ENCODE results near the gene PAN2. TPM values are rescaled to one million over a fixed set of nuclear protein-coding genes. Genes with fewer than 3 reads are reported as not detected.

Gene PAN2
- total RNA-seq, 1 experiment from 2014 or later, result 71.9 TPM

DNA sequence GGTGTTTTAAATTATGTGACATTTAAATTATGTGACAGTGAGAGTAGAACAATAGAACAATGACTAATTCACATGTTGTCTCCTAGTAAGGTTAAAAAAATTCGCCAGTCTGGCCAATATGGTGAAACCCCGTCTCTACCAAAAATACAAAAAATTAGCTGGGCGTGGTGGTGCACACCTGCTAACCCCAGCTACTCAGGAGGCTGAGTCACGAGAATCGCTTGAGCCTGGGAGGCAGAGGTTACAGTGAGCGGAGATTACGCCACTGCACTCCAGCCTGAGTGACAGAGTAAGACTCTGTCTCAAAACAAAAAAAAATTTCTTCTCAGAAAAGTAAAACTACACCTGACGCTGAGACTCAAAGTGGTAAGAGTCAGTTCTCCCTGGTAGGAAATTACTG lies 36.4 kb downstream of the PAN2 start:
- ChIA-PET CTCF (interaction anchor here (0.8 kb wide), 1 partner anchor 11 kb away, joined by 3 read pairs; no protein-coding TSS in a partner anchor), POLR2A (no interaction called here)
- DNase-seq (ENCODE audit: low read depth, low spot score) (no peak), ATAC-seq (no peak)
- TF ChIP-seq SIN3A (IDR thresholded peaks at IDR 0.05; ENCODE audit: borderline replicate concordance, insufficient read depth, low read depth, low read length), result no peak
- H3K4me1 ChIP-seq (ENCODE audit: control insufficient read depth, insufficient read depth, low read length), result peaks cover 7% of the 10 kb centered on the region
- no peaks in the 10 kb centered on the region for H3K27me3 ChIP-seq (ENCODE audit: control insufficient read depth, insufficient read depth, low read length)
- H3K4me3 ChIP-seq (ENCODE audit: low read depth in 2 of 2, low read length in 2 of 2), result no peak overlapping the region
- in situ Hi-C loops (cut with HindIII; ENCODE audit: low pct_unique_long_range_greater_than_20kb, low sequenced_read_pairs) (no loop called here), intact Hi-C loops (cut with micrococcal nuclease; ENCODE audit: unreplicated experiment) (no loop called here)
- H3K27ac ChIP-seq (ENCODE audit: low read length), result no peak overlapping the region
- H3K9me3 ChIP-seq (ENCODE audit: control insufficient read depth, insufficient read depth, low read depth, low read length), result no peaks in the 10 kb centered on the region
- peaks cover 8% of the 10 kb centered on the region for H3K36me3 ChIP-seq (ENCODE audit: control insufficient read depth, insufficient read depth, low read length)
- BruUV-seq (replicated peaks), result no TSS peak

DNA sequence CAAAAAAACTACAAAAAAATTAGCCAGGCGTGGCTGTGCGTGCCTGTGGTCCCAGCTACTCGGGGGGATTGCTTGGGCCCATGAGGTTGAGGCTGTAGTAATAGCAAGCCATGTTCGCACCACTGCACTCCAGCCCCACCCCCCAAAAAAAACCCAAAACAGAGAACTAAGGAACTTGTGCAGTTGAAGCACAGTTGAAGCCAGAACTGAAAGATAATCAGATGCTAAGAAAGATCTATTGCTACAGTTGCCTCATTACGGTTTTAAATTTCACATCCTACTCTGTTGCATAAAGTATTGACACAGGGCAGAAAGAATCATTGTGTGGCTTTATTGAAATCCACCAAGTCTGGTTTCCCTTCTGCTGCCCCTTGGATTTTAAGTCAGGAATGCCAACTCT lies 37.5 kb downstream of the PAN2 start:
- Histone ChIP-seq H3K4me1 (ENCODE audit: control insufficient read depth, insufficient read depth, low read length) (peaks cover 7% of the 10 kb centered on the region), H3K36me3 (ENCODE audit: control insufficient read depth, insufficient read depth, low read length) (peaks cover 8% of the 10 kb centered on the region), H3K4me3 (ENCODE audit: low read depth in 2 of 2, low read length in 2 of 2) (no peak overlapping the region), H3K27me3 (ENCODE audit: control insufficient read depth, insufficient read depth, low read length) (no peaks in the 10 kb centered on the region), H3K27ac (ENCODE audit: low read length) (no peak overlapping the region), H3K9me3 (ENCODE audit: control insufficient read depth, insufficient read depth, low read depth, low read length) (no peaks in the 10 kb centered on the region)
- POLR2A ChIA-PET, result no interaction called here
- DNase-seq (ENCODE audit: low read depth, low spot score), result no peak
- in situ Hi-C loops (cut with HindIII; ENCODE audit: low pct_unique_long_range_greater_than_20kb, low sequenced_read_pairs) (no loop called here), intact Hi-C loops (cut with micrococcal nuclease; ENCODE audit: unreplicated experiment) (no loop called here)
- ATAC-seq, result no peak
- BruUV-seq (replicated peaks), result no TSS peak
- CTCF ChIA-PET, result no interaction called here
- TF ChIP-seq TCF7L2 (IDR thresholded peaks at IDR 0.05; ENCODE audit: low read depth, low read length) (no peak), SIN3A (IDR thresholded peaks at IDR 0.05; ENCODE audit: borderline replicate concordance, insufficient read depth, low read depth, low read length) (no peak), POLR2AphosphoS5 (IDR thresholded peaks at IDR 0.05; ENCODE audit: low read depth, low read length) (no peak)
- TF ChIP-seq, protein P1, sequence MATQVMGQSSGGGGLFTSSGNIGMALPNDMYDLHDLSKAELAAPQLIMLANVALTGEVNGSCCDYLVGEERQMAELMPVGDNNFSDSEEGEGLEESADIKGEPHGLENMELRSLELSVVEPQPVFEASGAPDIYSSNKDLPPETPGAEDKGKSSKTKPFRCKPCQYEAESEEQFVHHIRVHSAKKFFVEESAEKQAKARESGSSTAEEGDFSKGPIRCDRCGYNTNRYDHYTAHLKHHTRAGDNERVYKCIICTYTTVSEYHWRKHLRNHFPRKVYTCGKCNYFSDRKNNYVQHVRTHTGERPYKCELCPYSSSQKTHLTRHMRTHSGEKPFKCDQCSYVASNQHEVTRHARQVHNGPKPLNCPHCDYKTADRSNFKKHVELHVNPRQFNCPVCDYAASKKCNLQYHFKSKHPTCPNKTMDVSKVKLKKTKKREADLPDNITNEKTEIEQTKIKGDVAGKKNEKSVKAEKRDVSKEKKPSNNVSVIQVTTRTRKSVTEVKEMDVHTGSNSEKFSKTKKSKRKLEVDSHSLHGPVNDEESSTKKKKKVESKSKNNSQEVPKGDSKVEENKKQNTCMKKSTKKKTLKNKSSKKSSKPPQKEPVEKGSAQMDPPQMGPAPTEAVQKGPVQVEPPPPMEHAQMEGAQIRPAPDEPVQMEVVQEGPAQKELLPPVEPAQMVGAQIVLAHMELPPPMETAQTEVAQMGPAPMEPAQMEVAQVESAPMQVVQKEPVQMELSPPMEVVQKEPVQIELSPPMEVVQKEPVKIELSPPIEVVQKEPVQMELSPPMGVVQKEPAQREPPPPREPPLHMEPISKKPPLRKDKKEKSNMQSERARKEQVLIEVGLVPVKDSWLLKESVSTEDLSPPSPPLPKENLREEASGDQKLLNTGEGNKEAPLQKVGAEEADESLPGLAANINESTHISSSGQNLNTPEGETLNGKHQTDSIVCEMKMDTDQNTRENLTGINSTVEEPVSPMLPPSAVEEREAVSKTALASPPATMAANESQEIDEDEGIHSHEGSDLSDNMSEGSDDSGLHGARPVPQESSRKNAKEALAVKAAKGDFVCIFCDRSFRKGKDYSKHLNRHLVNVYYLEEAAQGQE (IDR thresholded peaks at IDR 0.05; ENCODE audit: insufficient read depth in 1 of 2, low read depth in 2 of 2, low read length in 1 of 2), result no peak
- TF ChIP-seq, protein P2, sequence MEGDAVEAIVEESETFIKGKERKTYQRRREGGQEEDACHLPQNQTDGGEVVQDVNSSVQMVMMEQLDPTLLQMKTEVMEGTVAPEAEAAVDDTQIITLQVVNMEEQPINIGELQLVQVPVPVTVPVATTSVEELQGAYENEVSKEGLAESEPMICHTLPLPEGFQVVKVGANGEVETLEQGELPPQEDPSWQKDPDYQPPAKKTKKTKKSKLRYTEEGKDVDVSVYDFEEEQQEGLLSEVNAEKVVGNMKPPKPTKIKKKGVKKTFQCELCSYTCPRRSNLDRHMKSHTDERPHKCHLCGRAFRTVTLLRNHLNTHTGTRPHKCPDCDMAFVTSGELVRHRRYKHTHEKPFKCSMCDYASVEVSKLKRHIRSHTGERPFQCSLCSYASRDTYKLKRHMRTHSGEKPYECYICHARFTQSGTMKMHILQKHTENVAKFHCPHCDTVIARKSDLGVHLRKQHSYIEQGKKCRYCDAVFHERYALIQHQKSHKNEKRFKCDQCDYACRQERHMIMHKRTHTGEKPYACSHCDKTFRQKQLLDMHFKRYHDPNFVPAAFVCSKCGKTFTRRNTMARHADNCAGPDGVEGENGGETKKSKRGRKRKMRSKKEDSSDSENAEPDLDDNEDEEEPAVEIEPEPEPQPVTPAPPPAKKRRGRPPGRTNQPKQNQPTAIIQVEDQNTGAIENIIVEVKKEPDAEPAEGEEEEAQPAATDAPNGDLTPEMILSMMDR (IDR thresholded peaks at IDR 0.05), result no peak

DNA sequence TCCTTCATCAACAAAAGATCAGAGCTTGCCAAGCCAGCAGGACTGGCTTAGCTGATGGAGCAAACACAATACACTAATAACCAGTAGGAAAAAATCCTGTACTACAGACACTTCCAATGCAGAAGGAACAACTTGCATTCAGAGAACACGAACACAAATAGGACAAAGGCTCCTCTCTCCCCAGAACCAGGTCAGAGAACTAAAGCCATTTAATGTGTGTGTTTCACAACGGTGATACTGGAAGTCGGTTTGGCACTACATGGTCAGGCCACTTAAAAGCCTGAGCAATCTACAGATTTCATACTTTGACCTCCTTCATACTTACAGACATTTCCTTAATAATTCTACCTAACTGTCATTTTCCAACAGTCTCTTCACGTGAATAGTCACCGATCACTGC lies 40.0 kb downstream of the PAN2 start:
- Histone ChIP-seq H3K27ac (ENCODE audit: low read length) (no peak overlapping the region), H3K36me3 (ENCODE audit: control insufficient read depth, insufficient read depth, low read length) (peaks cover 4% of the 10 kb centered on the region; the same call in 1 of the 2 replicates), H3K4me3 (ENCODE audit: low read depth in 2 of 2, low read length in 2 of 2) (no peak overlapping the region), H3K9me3 (ENCODE audit: control insufficient read depth, insufficient read depth, low read depth, low read length) (no peaks in the 10 kb centered on the region), H3K27me3 (ENCODE audit: control insufficient read depth, insufficient read depth, low read length) (no peaks in the 10 kb centered on the region), H3K4me1 (ENCODE audit: control insufficient read depth, insufficient read depth, low read length) (no peaks in the 10 kb centered on the region)
- no TSS peak for BruUV-seq (replicated peaks)
- DNase-seq (ENCODE audit: low read depth, low spot score), result no peak
- TF ChIP-seq SIN3A (IDR thresholded peaks at IDR 0.05; ENCODE audit: borderline replicate concordance, insufficient read depth, low read depth, low read length) (no peak), POLR2AphosphoS5 (IDR thresholded peaks at IDR 0.05; ENCODE audit: low read depth, low read length) (no peak), TCF7L2 (IDR thresholded peaks at IDR 0.05; ENCODE audit: low read depth, low read length) (no peak)
- TF ChIP-seq, protein P1 (IDR thresholded peaks at IDR 0.05; ENCODE audit: insufficient read depth in 1 of 2, low read depth in 2 of 2, low read length in 1 of 2), result no peak
- TF ChIP-seq, protein P2 (IDR thresholded peaks at IDR 0.05), result no peak
- intact Hi-C loops (cut with micrococcal nuclease; ENCODE audit: unreplicated experiment), result no loop called here
- CTCF ChIA-PET, result interaction anchor here (0.5 kb wide), 1 partner anchor 43 kb away, joined by 4 read pairs; no protein-coding TSS in a partner anchor
- no peak for ATAC-seq
- in situ Hi-C loops (cut with HindIII; ENCODE audit: low pct_unique_long_range_greater_than_20kb, low sequenced_read_pairs), result no loop called here
- POLR2A ChIA-PET, result no interaction called here
